GM19452 (cell line): ENCODE measurements around the gene G6PC2.

Experiments
- ATAC-seq: cut with Tn5 transposase; IDR thresholded peaks from one replicate; pipeline ENCODE4 v1.9.1; 2021; ENCODE audit not compliant: unreplicated experiment

The G6PC2 gene

GRCh38 chr2:168945508-168945907 lies 44.4 kb downstream of the G6PC2 start:
- ATAC-seq: no peak

GRCh38 chr2:168948621-168949212 lies 47.6 kb downstream of the G6PC2 start:
- no peak for ATAC-seq

- ATAC-seq: no peak
Observed at GRCh38 chr2:168949324-168949723, 48.2 kb downstream of the G6PC2 start.

- ATAC-seq: no peak
Observed at GRCh38 chr2:168951871-168952270, 50.8 kb downstream of the G6PC2 start.

- no peak for ATAC-seq
Observed at GRCh38 chr2:168952424-168952823, 51.3 kb downstream of the G6PC2 start.

- ATAC-seq: no peak
Observed at GRCh38 chr2:168954256-168954655, 53.2 kb downstream of the G6PC2 start.

- ATAC-seq: no peak
Observed at GRCh38 chr2:168955321-168955720, 54.2 kb downstream of the G6PC2 start.

- ATAC-seq: no peak
Observed at GRCh38 chr2:168956392-168956791, 55.3 kb downstream of the G6PC2 start.
